BJ (cell line): ENCODE data around the gene NAV2. TPM values are rescaled to one million over a fixed set of nuclear protein-coding genes. Genes with fewer than 3 reads are reported as not detected.

Experiments used
- CTCF ChIA-PET: fragments of 350-600 bp; formaldehyde crosslinking; extraction: SDS; loops from one replicate; lab custom pipeline; 2021; ENCODE audit warnings: antibody characterized with exemption, inconsistent platforms; lab: Yijun Ruan, JAX
- POLR2A ChIA-PET: fragments of 300-600 bp; sonication (Branson Sonifier 250); formaldehyde crosslinking; extraction: SDS; loops from one replicate; lab custom pipeline; 2021; ENCODE audit warnings: antibody characterized with exemption; lab: Charles Lee
- DNase-seq: peaks from one replicate; pipeline ENCODE4 v3.0.0-alpha.2; 2011; ENCODE audit warnings: low read depth
- H3K27me3 ChIP-seq: 2 replicates; pipeline ENCODE4 v1.6.0; 2011; ENCODE audit warnings: low read length; ENCODE audit not compliant: control insufficient read depth, insufficient read depth
- H3K36me3 ChIP-seq: 2 replicates; pipeline ENCODE4 v1.5.1; 2011; ENCODE audit warnings: low read length; ENCODE audit not compliant: control insufficient read depth, insufficient read depth
- H3K4me3 ChIP-seq: 2 replicates; pipeline ENCODE4 v1.5.1; 2011; ENCODE audit warnings: low read depth, mild to moderate bottlenecking, control low read depth, low read length
- CTCF ChIP-seq: IDR thresholded peaks from 2 replicates; pipeline ENCODE4 v1.5.1; 2011; ENCODE audit warnings: low read depth, mild to moderate bottlenecking, control low read depth, inconsistent platforms, low read length, moderate library complexity; ENCODE audit not compliant: insufficient read depth
- polyA plus RNA-seq: library from polyadenylated mRNA; depleted of rRNA; stranded (reverse); fragments of >200 nt; gene quantifications from 2 replicates; pipeline ENCODE4 v1.2.3, GENCODE V29; 2011

The NAV2 gene
- polyA plus RNA-seq, 1 experiment, result 6.1 TPM

GRCh38 chr11:19828382-19829108 is 115.9 kb downstream of the NAV2 start:
- TF ChIP-seq CTCF, result no peak
- Histone ChIP-seq H3K4me3 (no peak overlapping the region), H3K36me3 (peaks cover 4% of the 10 kb centered on the region), H3K27me3 (no peaks in the 10 kb centered on the region)
- ChIA-PET POLR2A (no interaction called here), CTCF (interaction anchor here (1.4 to 1.7 kb wide), 2 partner anchors 8 to 13 kb away, joined by 4 to 5 read pairs; no protein-coding TSS in a partner anchor)
- DNase-seq, result no peak

GRCh38 chr11:19829109-19829837 is 116.6 kb downstream of the NAV2 start:
- Histone ChIP-seq H3K4me3 (no peak overlapping the region), H3K36me3 (peaks cover 4% of the 10 kb centered on the region), H3K27me3 (no peaks in the 10 kb centered on the region)
- POLR2A ChIA-PET, result no interaction called here
- DNase-seq, result no peak
- CTCF ChIA-PET, result interaction anchor here (1.4 to 1.7 kb wide), 2 partner anchors 9 to 12 kb away, joined by 4 to 5 read pairs; no protein-coding TSS in a partner anchor
- TF ChIP-seq CTCF, result no peak

- no peak for DNase-seq
- POLR2A ChIA-PET, result no interaction called here
- H3K4me3 ChIP-seq, result no peak overlapping the region
- H3K27me3 ChIP-seq, result no peaks in the 10 kb centered on the region
- TF ChIP-seq CTCF, result no peak
- CTCF ChIA-PET, result interaction anchor here (1.0 kb wide), 1 partner anchor 16 kb away, joined by 3 read pairs; no protein-coding TSS in a partner anchor
- H3K36me3 ChIP-seq, result peaks cover 4% of the 10 kb centered on the region
Observed at GRCh38 chr11:19832086-19832750, 119.6 kb downstream of the NAV2 start.

GRCh38 chr11:19832901-19833300 is 120.3 kb downstream of the NAV2 start:
- CTCF ChIA-PET, result interaction anchor here (1.6 kb wide), 1 partner anchor 71 kb away, joined by 3 read pairs; no protein-coding TSS in a partner anchor
- no peaks in the 10 kb centered on the region for H3K27me3 ChIP-seq

More at GRCh38 chr11:19832901-19833300, 120.3 kb downstream of the NAV2 start:
- no peak for DNase-seq
- POLR2A ChIA-PET, result no interaction called here
- peaks cover 4% of the 10 kb centered on the region for H3K36me3 ChIP-seq
- no peak overlapping the region for H3K4me3 ChIP-seq
- TF ChIP-seq CTCF, result no peak
